GM19351 (cell line): ENCODE measurements around the gene DIP2C.

Source experiments
- ATAC-seq: cut with Tn5 transposase; IDR thresholded peaks from one replicate; pipeline ENCODE4 v1.9.1; 2021; ENCODE audit warnings: mild to moderate bottlenecking, moderate library complexity; ENCODE audit not compliant: unreplicated experiment

DIP2C gene

DNA sequence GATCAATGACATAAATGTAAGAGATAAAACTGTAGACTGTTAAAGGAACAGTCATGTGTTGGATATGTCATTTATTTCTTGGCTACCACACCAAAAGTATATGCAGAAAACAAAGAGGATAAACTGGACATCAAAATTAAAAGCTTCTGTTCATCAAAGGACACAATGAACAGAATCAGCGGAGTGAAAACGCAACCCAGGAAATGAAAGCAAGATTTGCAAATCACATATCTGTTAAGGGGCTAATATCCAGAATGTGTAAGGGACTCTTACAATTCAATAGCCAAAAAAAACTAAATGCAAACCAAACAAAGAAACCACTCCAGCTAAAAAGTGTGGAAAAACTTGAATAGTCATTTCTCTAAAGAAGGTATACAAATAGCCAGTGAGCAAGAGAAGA is 390.0 kb downstream of the DIP2C start:
- ATAC-seq: peak; percentile 51

- no peak for ATAC-seq
Observed at GRCh38 chr10:298033-298432, 391.4 kb downstream of the DIP2C start.

DNA sequence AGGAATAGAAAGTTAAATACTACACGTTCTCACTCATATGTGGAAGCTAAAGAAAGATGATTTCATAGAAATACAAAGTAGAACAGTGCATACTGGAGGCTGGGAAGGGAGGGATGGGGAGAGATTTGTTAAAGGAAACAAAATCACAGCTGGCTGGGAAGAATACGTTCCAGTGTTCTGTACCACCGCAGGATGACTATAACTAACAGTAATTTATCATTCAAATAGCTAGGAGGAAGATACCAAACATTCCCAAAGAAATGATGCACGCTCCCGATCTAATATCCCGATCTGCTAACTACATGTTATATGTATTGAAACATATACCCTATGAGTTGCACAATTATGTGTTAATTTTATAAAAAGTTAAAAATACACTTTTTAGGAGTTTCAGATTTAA is 391.9 kb downstream of the DIP2C start:
- ATAC-seq: no peak

DNA sequence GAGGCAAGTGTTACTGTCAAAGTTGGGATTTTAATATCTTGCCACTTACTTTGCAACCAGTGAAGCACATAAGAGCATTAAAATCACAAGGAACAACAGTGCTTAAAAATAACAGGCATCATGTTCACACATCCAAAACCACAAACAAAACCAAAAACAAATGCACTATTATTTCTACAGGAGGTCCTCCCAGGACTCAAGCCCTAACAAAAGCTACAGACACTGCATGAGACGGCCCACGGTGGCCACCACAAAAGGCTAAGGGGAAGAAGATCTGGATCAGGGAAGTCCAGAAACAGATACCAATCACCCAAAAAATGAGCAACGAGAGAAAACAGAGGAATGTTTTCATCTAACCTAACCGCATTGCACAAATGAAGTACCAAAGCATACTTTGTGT is 395.8 kb downstream of the DIP2C start:
- ATAC-seq: no peak

GRCh38 chr10:290026-290725 is 399.3 kb downstream of the DIP2C start:
- ATAC-seq: no peak

- ATAC-seq: no peak
Observed at GRCh38 chr10:289581-289980, 399.9 kb downstream of the DIP2C start.

GRCh38 chr10:288316-289200 is 400.9 kb downstream of the DIP2C start:
- ATAC-seq: no peak

- no peak for ATAC-seq
Observed at GRCh38 chr10:287814-288213, 401.7 kb downstream of the DIP2C start.

DNA sequence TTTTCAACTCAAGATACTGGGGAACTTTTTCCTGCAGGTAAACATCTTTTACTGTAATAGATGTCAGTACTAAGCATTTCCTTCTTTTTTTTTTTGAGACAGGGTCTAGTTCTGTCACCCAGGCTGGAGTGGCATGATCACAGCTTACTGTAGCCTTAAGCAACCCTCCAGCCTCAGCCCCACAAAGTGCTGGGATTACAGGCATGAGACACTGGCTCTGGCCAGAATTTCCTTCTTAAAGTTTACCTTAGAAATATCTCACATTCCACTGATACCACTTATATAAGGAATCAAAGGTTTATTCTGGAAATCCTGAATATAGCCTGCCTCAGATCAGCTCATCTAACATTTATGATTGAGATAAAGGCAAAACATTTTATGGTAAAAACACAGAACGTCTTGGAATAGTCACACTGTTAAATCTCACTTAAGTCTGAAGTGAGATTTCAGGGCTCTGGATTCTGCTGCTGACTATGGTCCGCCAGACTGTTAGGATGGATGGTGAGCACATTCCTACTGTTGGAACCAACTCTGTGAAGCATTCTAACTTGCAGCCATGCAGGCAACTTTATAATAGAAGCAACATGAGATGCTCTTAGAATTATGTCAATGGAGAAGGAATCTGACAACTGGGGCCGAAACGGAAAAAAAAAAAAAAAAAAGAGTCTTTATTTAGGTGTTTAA is 402.3 kb downstream of the DIP2C start:
- no peak for ATAC-seq

GRCh38 chr10:285216-285615 is 404.3 kb downstream of the DIP2C start:
- ATAC-seq: no peak

- ATAC-seq: peak; percentile 87
Observed at GRCh38 chr10:283916-284356, 405.5 kb downstream of the DIP2C start.

- ATAC-seq: peak; percentile 2
Observed at GRCh38 chr10:283140-283479, 406.4 kb downstream of the DIP2C start.

- ATAC-seq: peak; percentile 50
Observed at GRCh38 chr10:282294-283139, 407.0 kb downstream of the DIP2C start.

DNA sequence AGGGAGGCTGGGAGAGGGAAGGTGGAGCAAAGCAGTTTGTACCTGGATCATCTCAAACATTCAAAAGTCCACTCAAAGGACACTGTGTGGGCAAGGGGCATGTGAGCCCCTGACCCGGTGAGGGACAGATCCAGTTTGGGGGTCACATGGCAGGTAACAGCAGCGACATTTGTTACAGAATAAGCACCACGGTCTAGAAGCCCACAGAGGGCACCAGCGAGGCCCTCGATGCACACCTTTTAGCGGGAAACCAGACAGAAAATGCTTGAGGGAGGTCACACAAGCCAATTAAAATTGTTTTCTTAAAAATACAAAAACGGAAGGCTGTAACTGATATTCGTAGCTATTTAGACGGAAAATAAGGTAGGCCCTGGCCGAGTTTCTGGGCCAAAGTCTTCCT is 409.8 kb downstream of the DIP2C start:
- ATAC-seq: no peak

- ATAC-seq: no peak
Observed at GRCh38 chr10:279232-279631, 410.2 kb downstream of the DIP2C start.

DNA sequence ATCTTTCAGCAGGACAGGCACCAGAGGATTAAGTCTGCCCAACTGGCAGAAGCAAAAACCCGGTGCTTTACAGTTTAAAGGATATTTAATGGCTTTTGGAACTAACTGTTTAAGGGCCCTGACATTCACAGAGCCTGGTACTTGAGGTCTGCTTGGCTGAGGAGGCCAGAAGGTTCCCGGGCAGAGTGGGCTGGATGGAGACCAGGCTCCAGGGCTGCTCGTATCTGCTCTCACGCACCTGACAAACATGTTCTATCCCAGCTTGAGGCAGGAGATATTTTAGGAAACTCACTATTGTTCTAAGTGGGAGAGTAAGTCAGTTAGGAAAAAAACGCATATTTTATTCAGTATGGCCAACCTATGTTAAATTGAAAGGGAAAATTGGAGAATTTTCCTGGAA is 410.8 kb downstream of the DIP2C start:
- no peak for ATAC-seq

DNA sequence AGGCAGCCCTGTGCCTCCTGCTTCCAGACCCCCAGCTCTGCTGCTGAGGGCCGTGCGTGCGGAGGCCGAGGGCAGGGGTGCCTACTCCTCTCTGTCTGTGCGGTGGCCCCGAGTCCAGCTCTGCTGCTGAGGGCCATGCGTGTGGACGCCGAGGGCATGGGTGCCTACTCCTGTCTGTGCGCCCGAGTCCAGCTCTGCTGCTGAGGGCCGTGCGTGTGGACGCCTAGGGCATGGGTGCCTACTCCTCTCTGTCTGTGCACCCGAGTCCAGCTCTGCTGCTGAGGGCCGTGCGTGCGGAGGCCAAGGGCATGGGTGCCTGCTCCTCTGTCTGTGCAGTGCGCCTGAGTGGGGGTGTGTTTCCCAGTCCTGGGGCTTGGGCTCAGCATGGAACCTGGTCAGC is 411.5 kb downstream of the DIP2C start:
- ATAC-seq: no peak

DNA sequence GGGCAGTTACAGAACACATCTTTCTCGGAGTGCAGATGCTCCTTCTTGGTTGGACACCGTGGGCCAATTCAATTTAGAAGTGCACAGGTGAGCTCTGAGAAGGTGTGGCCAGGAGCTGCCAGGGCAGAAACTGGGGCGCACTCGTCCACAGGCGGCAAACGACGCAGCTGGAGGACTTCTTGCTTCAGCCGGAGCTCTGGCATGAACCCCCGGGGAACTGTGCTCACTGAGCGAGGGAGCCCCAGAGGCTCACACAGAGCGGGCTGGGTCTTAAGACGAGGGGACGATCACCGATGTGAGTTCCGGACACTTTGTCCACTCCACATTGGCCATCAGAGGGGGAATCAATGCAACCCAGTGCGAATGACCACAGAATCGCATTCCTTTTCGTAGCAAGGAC is 413.8 kb downstream of the DIP2C start:
- no peak for ATAC-seq

DNA sequence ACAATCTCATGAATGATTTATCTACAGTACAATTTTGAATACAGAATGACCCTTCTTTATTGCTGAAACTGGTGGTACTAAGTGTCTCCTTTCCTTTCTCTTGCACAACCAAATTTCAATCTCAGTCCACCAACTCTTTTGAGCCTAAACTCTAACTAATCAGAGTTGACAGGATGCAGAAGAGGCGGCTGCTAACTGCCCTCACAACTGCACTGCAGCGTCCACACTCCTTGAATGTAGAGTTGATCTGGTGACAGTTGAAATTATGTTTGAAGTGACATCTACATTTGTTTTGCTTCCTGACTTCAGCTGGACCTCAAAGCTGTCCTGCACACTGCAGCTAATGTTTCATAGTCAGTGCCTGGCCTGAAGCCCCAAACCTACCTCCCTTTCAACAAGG is 414.6 kb downstream of the DIP2C start:
- ATAC-seq: no peak

DNA sequence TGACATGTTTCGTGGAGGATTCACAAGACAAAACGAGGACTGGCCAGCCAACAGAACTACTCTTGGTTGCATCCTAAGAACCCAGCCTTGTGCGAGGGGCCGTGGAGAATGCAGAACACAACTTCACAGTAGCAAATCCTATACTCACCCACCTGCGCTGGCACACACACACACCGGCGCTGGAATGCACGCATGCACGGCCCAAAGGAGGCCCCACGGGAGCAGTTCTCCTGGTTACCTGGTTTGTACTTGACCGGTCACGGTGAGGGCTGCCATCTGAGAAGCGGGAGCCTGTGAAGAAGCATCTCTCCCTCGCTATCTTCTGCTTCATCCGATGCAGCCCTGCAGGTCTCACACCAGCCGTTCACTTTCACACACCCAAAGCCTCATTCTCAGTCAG is 416.4 kb downstream of the DIP2C start:
- no peak for ATAC-seq

DNA sequence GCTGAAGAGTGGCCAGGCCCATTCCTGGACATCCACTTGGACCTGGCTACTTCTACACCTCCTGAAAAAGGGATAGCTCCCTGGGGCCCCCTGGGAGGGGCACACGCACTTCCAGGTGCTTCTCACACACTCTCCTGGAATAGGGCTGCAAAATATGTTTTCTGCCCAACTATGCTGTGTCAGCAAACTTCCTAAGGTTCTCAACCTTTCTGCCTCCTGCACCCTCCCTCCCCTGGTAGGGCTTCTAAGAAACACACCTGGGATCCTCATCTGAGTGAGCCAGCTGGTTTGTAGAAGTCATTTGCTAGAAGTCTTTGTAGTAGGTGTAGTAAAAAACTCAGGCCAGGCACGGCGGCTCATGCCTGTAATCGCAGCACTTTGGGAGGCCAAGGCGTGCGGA is 417.7 kb downstream of the DIP2C start:
- ATAC-seq: no peak
